Upper lobe of left lung (tissue), 6 donors: Measurements from ENCODE around the gene AATF. TPM values are rescaled to one million over a fixed set of nuclear protein-coding genes. Genes with fewer than 3 reads are reported as not detected.

Experiments
- ATAC-seq, 2 donors: fragments of 200-7000 bp; cut with Tn5 transposase; one replicate each; pipeline ENCODE4 v1.9.1; 2022; ENCODE audit warnings: mild to moderate bottlenecking in 2 of 2, moderate library complexity in 2 of 2; ENCODE audit not compliant: low FRiP score in 2 of 2
- DNase-seq, 2 donors: peaks; one replicate each; pipeline ENCODE4 v3.0.0-alpha.2; 2019 to 2020
- H3K27ac ChIP-seq, 4 donors: fragments of 200-600 bp; sonication (generic); one replicate each; pipeline ENCODE4 v1.5.1; 2016 to 2019
- H3K27me3 ChIP-seq, 4 donors: fragments of 200-600 bp; sonication (generic); one replicate each; pipeline ENCODE4 v1.5.1; 2017 to 2019
- H3K36me3 ChIP-seq, 4 donors: fragments of 200-600 bp; sonication (generic); one replicate each; pipeline ENCODE4 v1.5.1; 2016 to 2019
- H3K4me1 ChIP-seq, 4 donors: fragments of 200-600 bp; sonication (generic); one replicate each; pipeline ENCODE4 v1.5.1; 2018 to 2019
- H3K4me3 ChIP-seq, 4 donors: fragments of 200-600 bp; sonication (generic); one replicate each; pipeline ENCODE4 v1.5.1; 2017 to 2019; ENCODE audit warnings: mild to moderate bottlenecking in 2 of 4, moderate library complexity in 1 of 4
- H3K9me3 ChIP-seq, 4 donors: fragments of 200-600 bp; sonication (generic); one replicate each; pipeline ENCODE4 v1.5.1; 2018 to 2019
- CTCF ChIP-seq, 6 experiments: fragments of 450-650 bp in 4 of 6; fragments of 200-600 bp in 2 of 6; sonication (generic) in 2 of 6; IDR thresholded peaks; one replicate each; pipeline ENCODE4 v1.5.1; 2016 to 2019; ENCODE audit warnings: antibody characterized with exemption in 6 of 6
- EP300 ChIP-seq, 4 donors: sonication (generic); formaldehyde crosslinking; IDR thresholded peaks; one replicate each; pipeline ENCODE4 v1.5.1; 2017; ENCODE audit warnings: antibody characterized with exemption in 4 of 4, control low read depth in 2 of 4
- POLR2A ChIP-seq, 4 donors: fragments of 450-650 bp; IDR thresholded peaks; one replicate each; pipeline ENCODE4 v1.5.1; 2016 to 2017; ENCODE audit warnings: antibody characterized with exemption in 4 of 4, mild to moderate bottlenecking in 2 of 4
- POLR2AphosphoS5 ChIP-seq, 2 donors: sonication (generic); formaldehyde crosslinking; IDR thresholded peaks; one replicate each; pipeline ENCODE4 v1.5.1; 2017; ENCODE audit warnings: antibody characterized with exemption in 2 of 2
- WGBS, 2 donors: methylation state at CpG; one replicate each; pipeline ENCODE4 v1.1.5; 2017 to 2018; 5-methylcytosine and 5-hydroxymethylcytosine counted together
- total RNA-seq, 6 donors: library from RNA; depleted of rRNA in 4 of 6; stranded (reverse); fragments of >200 nt in 4 of 6; gene quantifications; one replicate each; pipeline versions ENCODE4 v1.1.0 to v1.2.1, GENCODE V29; 2016 to 2021
- donor health status: DM: no; HTN: no; CAD: no; lungs with moderate emphysema.
- donor health status: DM: no; HTN: yes; CAD: no; lungs with severe emphysema.

The AATF gene
- total RNA-seq, 6 donors from 2014 or later, result 30.7 to 45.4 (median 37.3) TPM

- ATAC-seq, result no peak
- Histone ChIP-seq H3K27me3 (peaks cover 0 to 21% (median 11%) of the 10 kb centered on the region in 4 donors), H3K9me3 (no peaks in the 10 kb centered on the region), H3K27ac (no peak overlapping the region), H3K4me3 (no peak overlapping the region), H3K36me3 (no peaks in the 10 kb centered on the region), H3K4me1 (peaks cover 0 to 6% (median 5%) of the 10 kb centered on the region in 4 donors)
- DNase-seq, result no peak
- 64 to 74% methylated on average over 5 of the region's 5 CpGs for WGBS, 2 donors
- no peak for TF ChIP-seq EP300 (IDR thresholded peaks at IDR 0.05)
- TF ChIP-seq POLR2AphosphoS5 (IDR thresholded peaks at IDR 0.05), result no peak
- no peak for TF ChIP-seq CTCF (IDR thresholded peaks at IDR 0.05)
- TF ChIP-seq POLR2A (IDR thresholded peaks at IDR 0.05), result no peak
Observed at GRCh38 chr17:36923814-36924221, 24.9 kb upstream of the AATF start.

GRCh38 chr17:36926226-36926625 is 22.5 kb upstream of the AATF start:
- Histone ChIP-seq H3K4me1 (peaks cover 0 to 6% (median 5%) of the 10 kb centered on the region in 4 donors), H3K36me3 (no peaks in the 10 kb centered on the region), H3K27me3 (peaks cover 0 to 44% (median 21%) of the 10 kb centered on the region in 4 donors), H3K9me3 (no peaks in the 10 kb centered on the region), H3K27ac (no peak overlapping the region), H3K4me3 (no peak overlapping the region)
- 56 to 66% methylated on average over 3 of the region's 3 CpGs for WGBS, 2 donors
- TF ChIP-seq CTCF (IDR thresholded peaks at IDR 0.05) (no peak), POLR2A (IDR thresholded peaks at IDR 0.05) (no peak), POLR2AphosphoS5 (IDR thresholded peaks at IDR 0.05) (no peak), EP300 (IDR thresholded peaks at IDR 0.05) (no peak)
- no peak for ATAC-seq
- DNase-seq, result no peak

- peaks cover 2 to 10% (median 7%) of the 10 kb centered on the region in 4 donors for H3K4me1 ChIP-seq
- TF ChIP-seq EP300 (IDR thresholded peaks at IDR 0.05), result no peak
- TF ChIP-seq POLR2AphosphoS5 (IDR thresholded peaks at IDR 0.05), result no peak
- TF ChIP-seq CTCF (IDR thresholded peaks at IDR 0.05), result no peak
- TF ChIP-seq POLR2A (IDR thresholded peaks at IDR 0.05), result no peak
- H3K36me3 ChIP-seq, result no peaks in the 10 kb centered on the region
- no peak for DNase-seq
- no peak for ATAC-seq
- WGBS, 2 donors, result 69 to 80% methylated on average over 2 of the region's 2 CpGs
- no peak overlapping the region for H3K27ac ChIP-seq
- no peaks in the 10 kb centered on the region for H3K9me3 ChIP-seq
- peaks cover 0 to 48% (median 24%) of the 10 kb centered on the region in 4 donors for H3K27me3 ChIP-seq
- no peak overlapping the region for H3K4me3 ChIP-seq
Observed at GRCh38 chr17:36926701-36927100, 22.1 kb upstream of the AATF start.

GRCh38 chr17:36928471-36929345 is 20.0 kb upstream of the AATF start:
- no peak for ATAC-seq
- peaks cover 0 to 67% (median 43%) of the 10 kb centered on the region in 4 donors for H3K27me3 ChIP-seq
- no peak for TF ChIP-seq POLR2AphosphoS5 (IDR thresholded peaks at IDR 0.05)
- no peak for TF ChIP-seq POLR2A (IDR thresholded peaks at IDR 0.05)
- TF ChIP-seq EP300 (IDR thresholded peaks at IDR 0.05), result no peak
- TF ChIP-seq CTCF (IDR thresholded peaks at IDR 0.05), result no peak
- H3K27ac ChIP-seq, result no peak overlapping the region
- no peak overlapping the region for H3K4me3 ChIP-seq
- WGBS, 2 donors, result 39% methylated on average over 12 to 13 of the region's 13 CpGs
- no peak for DNase-seq
- H3K9me3 ChIP-seq, result no peaks in the 10 kb centered on the region
- peaks cover 20 to 30% (median 27%) of the 10 kb centered on the region in 4 donors for H3K4me1 ChIP-seq
- H3K36me3 ChIP-seq, result no peaks in the 10 kb centered on the region
